ENCODE data around the gene CNTNAP2. TPM values are rescaled to one million over a fixed set of nuclear protein-coding genes. Genes with fewer than 3 reads are reported as not detected.

CNTNAP2 gene
- total RNA-seq, 1 experiment from 2014 or later: 0.03 TPM

DNA sequence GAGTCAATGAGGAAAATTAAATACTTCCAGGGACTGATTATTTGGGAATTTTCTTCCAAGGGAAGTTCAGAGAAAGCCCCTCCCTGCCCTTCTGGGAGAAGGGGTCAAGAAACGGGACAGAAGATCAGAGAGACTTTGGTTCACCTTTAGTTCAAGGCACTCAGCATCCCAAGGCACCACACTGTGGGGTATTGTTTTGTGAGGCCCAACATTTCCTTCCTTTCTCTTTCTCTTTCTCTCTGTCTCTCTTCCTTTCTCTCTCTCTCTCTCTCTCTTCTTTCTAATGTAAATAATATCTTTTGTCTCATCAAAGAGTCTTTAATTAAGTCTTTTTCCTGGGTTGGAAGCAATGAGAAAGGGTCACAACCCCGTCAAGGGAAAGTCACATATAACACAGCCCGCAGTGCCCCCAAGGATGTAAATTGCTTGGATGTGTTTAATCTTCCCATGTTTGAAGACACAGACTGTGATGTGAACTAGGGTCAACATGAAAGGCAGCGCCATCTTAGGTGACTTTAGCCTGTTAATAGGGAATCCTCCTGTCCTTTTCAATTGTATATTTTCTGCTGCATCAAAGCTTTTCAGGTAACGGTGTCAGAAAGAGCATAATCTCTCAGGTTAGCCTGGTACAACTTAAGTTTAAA, 1490.7 kb downstream of the CNTNAP2 start:
- no peaks in the 10 kb centered on the region for H3K27me3 ChIP-seq (ENCODE audit: control insufficient read depth, insufficient read depth, low read length)
- DNase-seq (ENCODE audit: low read depth, low spot score) (no peak), ATAC-seq (no peak)
- H3K4me1 ChIP-seq (ENCODE audit: control insufficient read depth, insufficient read depth, low read length): no peaks in the 10 kb centered on the region
- CTCF ChIA-PET: no interaction called here
- no TSS peak for BruUV-seq (replicated peaks)
- no peak overlapping the region for H3K27ac ChIP-seq (ENCODE audit: low read length)
- H3K9me3 ChIP-seq (ENCODE audit: control insufficient read depth, insufficient read depth, low read depth, low read length): no peaks in the 10 kb centered on the region
- TF ChIP-seq SIN3A (IDR thresholded peaks at IDR 0.05; ENCODE audit: borderline replicate concordance, insufficient read depth, low read depth, low read length) (no peak), TCF7L2 (IDR thresholded peaks at IDR 0.05; ENCODE audit: low read depth, low read length) (no peak), POLR2AphosphoS5 (IDR thresholded peaks at IDR 0.05; ENCODE audit: low read depth, low read length) (no peak)
- TF ChIP-seq, protein P1, sequence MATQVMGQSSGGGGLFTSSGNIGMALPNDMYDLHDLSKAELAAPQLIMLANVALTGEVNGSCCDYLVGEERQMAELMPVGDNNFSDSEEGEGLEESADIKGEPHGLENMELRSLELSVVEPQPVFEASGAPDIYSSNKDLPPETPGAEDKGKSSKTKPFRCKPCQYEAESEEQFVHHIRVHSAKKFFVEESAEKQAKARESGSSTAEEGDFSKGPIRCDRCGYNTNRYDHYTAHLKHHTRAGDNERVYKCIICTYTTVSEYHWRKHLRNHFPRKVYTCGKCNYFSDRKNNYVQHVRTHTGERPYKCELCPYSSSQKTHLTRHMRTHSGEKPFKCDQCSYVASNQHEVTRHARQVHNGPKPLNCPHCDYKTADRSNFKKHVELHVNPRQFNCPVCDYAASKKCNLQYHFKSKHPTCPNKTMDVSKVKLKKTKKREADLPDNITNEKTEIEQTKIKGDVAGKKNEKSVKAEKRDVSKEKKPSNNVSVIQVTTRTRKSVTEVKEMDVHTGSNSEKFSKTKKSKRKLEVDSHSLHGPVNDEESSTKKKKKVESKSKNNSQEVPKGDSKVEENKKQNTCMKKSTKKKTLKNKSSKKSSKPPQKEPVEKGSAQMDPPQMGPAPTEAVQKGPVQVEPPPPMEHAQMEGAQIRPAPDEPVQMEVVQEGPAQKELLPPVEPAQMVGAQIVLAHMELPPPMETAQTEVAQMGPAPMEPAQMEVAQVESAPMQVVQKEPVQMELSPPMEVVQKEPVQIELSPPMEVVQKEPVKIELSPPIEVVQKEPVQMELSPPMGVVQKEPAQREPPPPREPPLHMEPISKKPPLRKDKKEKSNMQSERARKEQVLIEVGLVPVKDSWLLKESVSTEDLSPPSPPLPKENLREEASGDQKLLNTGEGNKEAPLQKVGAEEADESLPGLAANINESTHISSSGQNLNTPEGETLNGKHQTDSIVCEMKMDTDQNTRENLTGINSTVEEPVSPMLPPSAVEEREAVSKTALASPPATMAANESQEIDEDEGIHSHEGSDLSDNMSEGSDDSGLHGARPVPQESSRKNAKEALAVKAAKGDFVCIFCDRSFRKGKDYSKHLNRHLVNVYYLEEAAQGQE (IDR thresholded peaks at IDR 0.05; ENCODE audit: insufficient read depth in 1 of 2, low read depth in 2 of 2, low read length in 1 of 2): no peak
- TF ChIP-seq, protein P2, sequence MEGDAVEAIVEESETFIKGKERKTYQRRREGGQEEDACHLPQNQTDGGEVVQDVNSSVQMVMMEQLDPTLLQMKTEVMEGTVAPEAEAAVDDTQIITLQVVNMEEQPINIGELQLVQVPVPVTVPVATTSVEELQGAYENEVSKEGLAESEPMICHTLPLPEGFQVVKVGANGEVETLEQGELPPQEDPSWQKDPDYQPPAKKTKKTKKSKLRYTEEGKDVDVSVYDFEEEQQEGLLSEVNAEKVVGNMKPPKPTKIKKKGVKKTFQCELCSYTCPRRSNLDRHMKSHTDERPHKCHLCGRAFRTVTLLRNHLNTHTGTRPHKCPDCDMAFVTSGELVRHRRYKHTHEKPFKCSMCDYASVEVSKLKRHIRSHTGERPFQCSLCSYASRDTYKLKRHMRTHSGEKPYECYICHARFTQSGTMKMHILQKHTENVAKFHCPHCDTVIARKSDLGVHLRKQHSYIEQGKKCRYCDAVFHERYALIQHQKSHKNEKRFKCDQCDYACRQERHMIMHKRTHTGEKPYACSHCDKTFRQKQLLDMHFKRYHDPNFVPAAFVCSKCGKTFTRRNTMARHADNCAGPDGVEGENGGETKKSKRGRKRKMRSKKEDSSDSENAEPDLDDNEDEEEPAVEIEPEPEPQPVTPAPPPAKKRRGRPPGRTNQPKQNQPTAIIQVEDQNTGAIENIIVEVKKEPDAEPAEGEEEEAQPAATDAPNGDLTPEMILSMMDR (IDR thresholded peaks at IDR 0.05): no peak
- no peaks in the 10 kb centered on the region for H3K36me3 ChIP-seq (ENCODE audit: control insufficient read depth, insufficient read depth, low read length)
- intact Hi-C loops (cut with micrococcal nuclease; ENCODE audit: unreplicated experiment): no loop called here
- in situ Hi-C loops (cut with HindIII; ENCODE audit: low pct_unique_long_range_greater_than_20kb, low sequenced_read_pairs): no loop called here
- H3K4me3 ChIP-seq (ENCODE audit: low read depth in 2 of 2, low read length in 2 of 2): no peak overlapping the region
- POLR2A ChIA-PET: no interaction called here

DNA sequence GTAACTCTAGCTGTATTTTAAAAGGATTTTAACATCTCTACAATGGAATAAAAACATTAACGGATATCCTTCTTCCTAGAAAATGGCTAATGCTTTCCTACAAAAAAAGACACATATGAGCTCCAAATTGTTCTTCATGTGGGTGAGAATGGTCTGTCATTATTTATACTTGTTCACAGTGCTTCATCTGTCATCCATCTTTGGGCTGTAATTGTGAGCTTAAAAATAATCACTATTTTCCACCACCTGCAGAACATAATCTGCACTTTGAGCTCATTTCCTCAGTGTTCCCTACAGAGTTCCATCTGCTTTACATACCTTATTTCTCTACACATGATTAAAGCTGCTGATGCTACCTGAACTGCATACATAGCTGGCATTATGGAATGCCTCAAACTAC, 1494.8 kb downstream of the CNTNAP2 start:
- DNase-seq (ENCODE audit: low read depth, low spot score) (no peak), ATAC-seq (no peak)
- Histone ChIP-seq H3K27ac (ENCODE audit: low read length) (no peak overlapping the region), H3K9me3 (ENCODE audit: control insufficient read depth, insufficient read depth, low read depth, low read length) (no peaks in the 10 kb centered on the region), H3K36me3 (ENCODE audit: control insufficient read depth, insufficient read depth, low read length) (no peaks in the 10 kb centered on the region), H3K27me3 (ENCODE audit: control insufficient read depth, insufficient read depth, low read length) (no peaks in the 10 kb centered on the region), H3K4me3 (ENCODE audit: low read depth in 2 of 2, low read length in 2 of 2) (no peak overlapping the region), H3K4me1 (ENCODE audit: control insufficient read depth, insufficient read depth, low read length) (no peaks in the 10 kb centered on the region)
- ChIA-PET POLR2A (no interaction called here), CTCF (no interaction called here)
- in situ Hi-C loops (cut with HindIII; ENCODE audit: low pct_unique_long_range_greater_than_20kb, low sequenced_read_pairs) (no loop called here), intact Hi-C loops (cut with micrococcal nuclease; ENCODE audit: unreplicated experiment) (no loop called here)
- no TSS peak for BruUV-seq (replicated peaks)
- no peak for TF ChIP-seq POLR2AphosphoS5 (IDR thresholded peaks at IDR 0.05; ENCODE audit: low read depth, low read length)
- no peak for TF ChIP-seq SIN3A (IDR thresholded peaks at IDR 0.05; ENCODE audit: borderline replicate concordance, insufficient read depth, low read depth, low read length)
- no peak for TF ChIP-seq TCF7L2 (IDR thresholded peaks at IDR 0.05; ENCODE audit: low read depth, low read length)
- TF ChIP-seq, protein P2 (IDR thresholded peaks at IDR 0.05): no peak
- TF ChIP-seq, protein P1 (IDR thresholded peaks at IDR 0.05; ENCODE audit: insufficient read depth in 1 of 2, low read depth in 2 of 2, low read length in 1 of 2): no peak
